ENCODE measurements around the gene ANKRD44.

Gene ANKRD44

DNA sequence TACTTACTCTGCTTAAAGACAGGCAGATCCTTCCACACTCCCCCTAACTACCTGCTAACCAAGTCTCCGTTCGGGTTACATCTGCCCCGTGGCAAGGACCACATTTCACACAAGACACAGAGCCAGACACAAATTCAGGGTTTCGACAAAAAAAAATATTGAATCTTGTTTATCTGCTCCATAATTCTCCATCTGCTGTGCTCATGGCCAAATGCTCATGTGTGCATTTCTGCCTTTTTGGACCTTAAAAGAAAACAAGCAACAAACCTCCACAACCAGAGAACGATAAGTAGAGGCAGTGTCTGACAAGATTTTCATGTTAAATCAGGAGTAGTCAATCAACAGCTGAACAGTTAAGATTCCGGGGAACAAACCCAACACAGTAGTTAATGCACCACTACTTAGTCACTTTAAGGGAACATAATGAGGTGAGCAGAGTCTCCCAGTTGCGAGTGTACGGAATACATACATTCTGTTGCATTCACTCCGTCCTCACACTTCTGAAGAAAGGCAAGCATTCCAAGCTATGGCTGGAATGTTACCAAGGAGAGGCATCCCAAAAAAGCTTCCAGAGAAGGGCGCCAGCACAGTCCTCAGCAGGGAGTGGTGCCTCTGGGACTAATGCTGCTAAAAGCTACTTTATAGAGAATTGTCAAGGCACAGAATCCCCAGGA lies 121.0 kb downstream of the ANKRD44 start:
- TF ChIP-seq CTCF (IDR thresholded peaks at IDR 0.05) = no peak
- H3K27ac ChIP-seq = no peak overlapping the region
- no peak for DNase-seq (ENCODE audit: low spot score)
- H3K4me3 ChIP-seq = no peak overlapping the region

DNA sequence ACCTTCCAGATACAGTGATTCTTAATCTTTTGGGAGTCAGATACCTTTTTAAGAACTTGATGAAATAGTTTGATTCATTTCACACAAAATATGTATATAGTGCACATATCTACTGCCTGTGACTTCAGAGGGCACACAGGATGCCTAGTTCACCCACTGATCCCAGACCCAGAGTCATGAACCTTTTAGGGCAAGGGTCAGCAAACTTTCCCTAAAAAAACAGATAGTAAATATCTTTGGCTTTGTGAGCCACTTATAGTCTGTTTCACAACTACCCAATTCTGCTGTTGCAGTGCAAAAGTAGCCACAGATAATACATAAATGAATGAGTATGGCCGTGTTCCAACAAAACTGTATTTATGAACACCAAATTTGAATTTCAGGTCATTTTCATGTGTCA lies 124.9 kb downstream of the ANKRD44 start:
- Histone ChIP-seq H3K4me3 (no peak overlapping the region), H3K27ac (peak overlapping the region in 1 of 2 donors; percentile 69)
- no peak for TF ChIP-seq CTCF (IDR thresholded peaks at IDR 0.05)
- DNase-seq (ENCODE audit: low spot score) = no peak

DNA sequence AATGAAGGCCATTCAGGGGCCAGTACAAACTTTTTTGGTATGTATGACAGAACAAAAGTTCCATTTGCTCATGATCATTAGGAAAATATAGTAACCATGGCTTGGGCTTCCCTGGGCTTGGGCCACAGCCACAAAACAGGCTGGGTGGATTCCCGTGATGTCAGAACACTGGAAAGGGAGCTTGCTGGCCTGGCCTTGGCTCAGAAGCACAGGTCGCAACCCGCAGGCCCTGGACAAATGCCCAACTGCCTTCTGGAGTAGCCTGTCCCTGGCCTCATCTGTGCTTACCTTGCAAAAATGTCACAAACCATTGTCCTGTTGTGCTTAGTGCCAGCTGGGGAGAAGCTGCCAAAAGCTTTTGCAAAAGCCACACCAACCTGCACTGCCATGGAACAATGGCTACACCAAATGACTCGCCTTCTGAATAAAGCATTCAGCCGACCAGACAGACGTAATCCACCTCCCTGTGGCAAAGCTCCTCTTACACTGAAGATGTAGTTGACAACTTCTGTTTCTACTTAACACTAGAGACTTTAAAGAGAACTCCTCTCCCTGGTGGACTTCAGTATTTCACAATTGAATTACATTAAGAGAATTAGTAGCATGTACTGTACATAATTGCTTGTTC lies 125.5 kb downstream of the ANKRD44 start:
- Histone ChIP-seq H3K4me3 (no peak overlapping the region), H3K27ac (peak overlapping the region; percentile 66 to 69)
- peak; percentile 93 for DNase-seq (ENCODE audit: low spot score)
- TF ChIP-seq CTCF (IDR thresholded peaks at IDR 0.05) = no peak

DNA sequence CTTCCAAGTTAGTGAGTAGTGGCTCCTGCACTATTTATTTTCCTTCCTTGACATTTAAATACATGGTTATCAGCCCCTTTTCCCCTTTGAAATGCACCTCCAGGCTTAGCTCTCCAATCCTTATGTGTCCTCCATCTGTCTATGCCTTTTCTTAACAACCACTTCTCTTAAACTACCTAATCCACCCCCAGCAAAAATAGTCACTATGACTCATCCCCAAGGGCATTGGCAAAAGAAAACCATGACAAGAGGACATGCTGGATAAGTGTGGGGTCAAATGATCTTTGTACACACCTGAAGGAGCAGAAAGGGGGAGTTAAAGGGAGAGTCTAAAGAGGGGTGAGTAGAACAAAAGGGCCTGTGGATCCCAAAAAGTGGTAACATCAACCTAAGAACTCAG lies 127.2 kb downstream of the ANKRD44 start:
- Histone ChIP-seq H3K27ac (peak overlapping the region in 1 of 2 donors; percentile 69), H3K4me3 (no peak overlapping the region)
- DNase-seq (ENCODE audit: low spot score) = no peak
- no peak for TF ChIP-seq CTCF (IDR thresholded peaks at IDR 0.05)

GRCh38 chr2:197182668-197183067 lies 127.9 kb downstream of the ANKRD44 start:
- TF ChIP-seq CTCF (IDR thresholded peaks at IDR 0.05) = no peak
- Histone ChIP-seq H3K4me3 (no peak overlapping the region), H3K27ac (no peak overlapping the region)
- no peak for DNase-seq (ENCODE audit: low spot score)

DNA sequence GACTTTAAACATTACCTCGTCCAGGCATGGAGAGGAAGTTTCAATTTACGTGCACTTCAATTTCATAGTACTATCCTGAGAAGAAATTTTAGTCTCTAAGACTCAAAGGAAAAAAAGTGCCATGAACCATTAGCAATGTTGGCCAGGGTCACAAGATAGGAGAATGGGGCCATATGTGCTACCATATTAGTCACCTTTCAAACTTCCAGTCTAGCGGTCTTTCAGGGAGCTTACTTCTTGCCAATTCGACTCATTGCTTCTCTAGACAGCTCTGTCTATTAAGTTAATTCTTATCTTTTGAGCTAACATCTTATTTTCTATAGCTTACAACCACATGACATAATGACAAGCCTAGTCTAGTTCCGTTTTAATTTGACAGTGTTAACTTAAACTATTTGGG lies 129.1 kb downstream of the ANKRD44 start:
- TF ChIP-seq CTCF (IDR thresholded peaks at IDR 0.05) = no peak
- DNase-seq (ENCODE audit: low spot score) = no peak
- Histone ChIP-seq H3K4me3 (no peak overlapping the region), H3K27ac (no peak overlapping the region)

Measured in coronary artery (tissue), 2 donors.